NB4 (cell line): ENCODE results near the gene SCFD1.
"Not testable (repeated sequence)": the region's sequence is repeated elsewhere in the genome, so short reads cannot be mapped to it uniquely, and the experiment has no call there.

Source experiments
- DNase-seq: peaks from one replicate; pipeline ENCODE4 v3.0.0; 2010; ENCODE audit warnings: low read depth
- H3K4me3 ChIP-seq: one replicate; pipeline ENCODE4 v1.5.1; 2011; ENCODE audit warnings: mild to moderate bottlenecking, low read depth, low read length, moderate library complexity
- MYC ChIP-seq: IDR thresholded peaks from 2 replicates; pipeline ENCODE4 v1.6.1; 2011; ENCODE audit warnings: low read depth, low read length
- POLR2A ChIP-seq: IDR thresholded peaks from 2 replicates; pipeline ENCODE4 v1.6.1; 2011; ENCODE audit warnings: mild to moderate bottlenecking; ENCODE audit not compliant: insufficient read length; ENCODE audit errors: extremely low read depth
- TF ChIP-seq, protein P1 (sequence below): IDR thresholded peaks from one replicate; pipeline ENCODE4 v1.5.1; 2012; ENCODE audit warnings: low read depth, low read length
- TF ChIP-seq, protein P2 (sequence below): IDR thresholded peaks from 2 replicates; pipeline ENCODE4 v1.6.1; 2011; ENCODE audit warnings: low read depth, low read length

The SCFD1 gene

DNA sequence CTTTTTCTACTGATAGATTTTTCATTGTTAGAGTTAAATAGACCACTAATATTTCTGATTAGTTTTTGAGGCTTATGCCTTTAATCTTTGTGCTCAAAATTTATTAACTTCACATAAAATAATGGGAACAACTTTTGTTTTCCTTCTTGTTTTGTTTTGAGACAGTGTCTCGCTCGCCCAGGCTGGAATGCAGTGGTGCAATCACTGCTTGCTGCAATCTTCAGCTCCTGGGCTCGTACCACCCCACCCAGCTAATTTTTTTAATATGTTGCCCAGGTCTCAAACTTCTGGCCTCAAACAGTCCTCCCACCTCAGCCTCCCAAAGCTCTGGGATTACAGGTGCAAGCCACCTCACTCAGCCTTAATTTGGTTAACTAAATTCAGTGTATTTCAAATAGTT lies 16.8 kb downstream of the SCFD1 start:
- TF ChIP-seq, protein P1, sequence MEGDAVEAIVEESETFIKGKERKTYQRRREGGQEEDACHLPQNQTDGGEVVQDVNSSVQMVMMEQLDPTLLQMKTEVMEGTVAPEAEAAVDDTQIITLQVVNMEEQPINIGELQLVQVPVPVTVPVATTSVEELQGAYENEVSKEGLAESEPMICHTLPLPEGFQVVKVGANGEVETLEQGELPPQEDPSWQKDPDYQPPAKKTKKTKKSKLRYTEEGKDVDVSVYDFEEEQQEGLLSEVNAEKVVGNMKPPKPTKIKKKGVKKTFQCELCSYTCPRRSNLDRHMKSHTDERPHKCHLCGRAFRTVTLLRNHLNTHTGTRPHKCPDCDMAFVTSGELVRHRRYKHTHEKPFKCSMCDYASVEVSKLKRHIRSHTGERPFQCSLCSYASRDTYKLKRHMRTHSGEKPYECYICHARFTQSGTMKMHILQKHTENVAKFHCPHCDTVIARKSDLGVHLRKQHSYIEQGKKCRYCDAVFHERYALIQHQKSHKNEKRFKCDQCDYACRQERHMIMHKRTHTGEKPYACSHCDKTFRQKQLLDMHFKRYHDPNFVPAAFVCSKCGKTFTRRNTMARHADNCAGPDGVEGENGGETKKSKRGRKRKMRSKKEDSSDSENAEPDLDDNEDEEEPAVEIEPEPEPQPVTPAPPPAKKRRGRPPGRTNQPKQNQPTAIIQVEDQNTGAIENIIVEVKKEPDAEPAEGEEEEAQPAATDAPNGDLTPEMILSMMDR: no peak
- no peak for TF ChIP-seq MYC
- H3K4me3 ChIP-seq: no peak overlapping the region
- DNase-seq: no peak

DNA sequence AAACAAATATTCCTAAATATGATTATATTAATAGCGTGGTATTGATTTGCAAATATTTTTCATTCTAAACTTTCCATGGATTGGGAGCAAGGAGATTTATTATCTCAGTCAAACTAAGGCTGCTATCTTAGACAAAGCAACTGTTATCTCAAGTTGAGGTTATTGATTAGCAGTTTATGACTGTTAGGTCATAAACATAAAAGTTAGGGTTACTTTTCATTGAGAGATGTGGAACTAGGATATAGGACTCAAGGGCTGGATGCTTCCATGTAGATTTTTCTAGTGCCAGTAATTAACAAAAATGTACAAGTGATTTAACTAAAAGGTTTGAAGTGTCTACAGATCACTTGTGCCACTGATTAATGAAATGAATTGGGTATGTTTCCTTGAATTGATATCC lies 19.1 kb downstream of the SCFD1 start:
- TF ChIP-seq, protein P2, sequence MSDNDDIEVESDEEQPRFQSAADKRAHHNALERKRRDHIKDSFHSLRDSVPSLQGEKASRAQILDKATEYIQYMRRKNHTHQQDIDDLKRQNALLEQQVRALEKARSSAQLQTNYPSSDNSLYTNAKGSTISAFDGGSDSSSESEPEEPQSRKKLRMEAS: no peak
- TF ChIP-seq POLR2A (no peak), MYC (no peak)
- TF ChIP-seq, protein P1: no peak
- H3K4me3 ChIP-seq: no peak overlapping the region
- DNase-seq: no peak

DNA sequence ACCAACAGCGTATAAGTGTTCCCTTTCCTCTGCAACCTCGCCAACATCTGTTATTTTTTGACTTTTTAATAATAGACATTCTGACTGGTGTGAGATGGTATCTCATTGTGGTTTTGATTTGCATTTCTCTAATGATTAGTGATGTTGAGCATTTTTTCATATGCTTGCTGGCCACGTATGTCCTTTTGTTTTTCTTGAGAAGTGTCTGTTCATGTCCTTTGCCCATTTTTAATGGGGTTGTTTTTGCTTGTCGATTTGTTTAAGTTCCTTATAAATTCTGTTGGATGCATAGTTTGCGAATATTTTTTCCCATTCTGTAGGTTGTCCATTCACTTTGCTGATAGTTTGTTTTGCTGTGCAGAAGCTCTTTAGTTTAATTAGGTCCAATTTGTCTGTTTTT lies 22.3 kb downstream of the SCFD1 start:
- not testable (repeated sequence) for DNase-seq, H3K4me3 ChIP-seq

DNA sequence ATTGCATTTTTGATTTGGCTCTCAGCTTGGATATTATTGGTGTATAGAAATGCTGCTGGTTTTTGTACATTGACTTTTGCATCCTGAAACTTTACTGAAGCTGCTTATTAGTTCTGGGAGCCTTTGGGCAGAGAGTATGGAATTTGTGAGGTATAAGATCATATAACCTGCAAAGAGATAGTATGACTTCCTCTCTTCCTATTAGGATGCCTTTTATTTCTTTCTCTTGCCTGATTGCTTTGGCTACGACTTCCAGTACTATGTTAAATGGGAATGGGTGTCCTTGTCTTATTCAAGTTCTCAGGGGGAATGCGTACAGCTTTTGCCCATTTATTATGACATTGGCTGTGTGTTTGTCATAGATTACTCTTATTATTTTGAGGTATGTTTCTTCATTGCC lies 23.5 kb downstream of the SCFD1 start:
- H3K4me3 ChIP-seq: no peak overlapping the region
- TF ChIP-seq POLR2A (no peak), MYC (no peak)
- TF ChIP-seq, protein P2: no peak
- TF ChIP-seq, protein P1: no peak
- DNase-seq: no peak

DNA sequence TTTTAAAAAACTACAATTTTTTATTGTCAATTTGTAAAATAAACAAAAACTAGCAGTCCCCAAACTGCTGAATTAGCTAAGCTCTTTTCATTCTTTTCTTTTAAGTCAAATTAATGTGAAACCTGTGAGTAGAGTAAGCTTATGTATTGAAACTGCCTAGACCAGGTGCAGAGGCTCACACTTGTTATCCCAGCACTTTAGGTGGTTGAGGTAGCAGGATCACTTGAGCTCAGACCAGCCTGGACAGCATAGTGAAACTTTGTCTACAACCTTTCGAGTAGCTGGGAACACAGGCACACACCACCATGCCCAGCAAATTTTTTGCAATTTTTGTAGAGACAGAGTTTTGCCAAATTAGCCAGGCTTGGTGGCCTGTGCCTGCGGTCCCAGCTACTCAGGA lies 26.4 kb downstream of the SCFD1 start:
- TF ChIP-seq, protein P1: no peak
- TF ChIP-seq POLR2A (no peak), MYC (no peak)
- TF ChIP-seq, protein P2: no peak
- no peak for DNase-seq
- H3K4me3 ChIP-seq: no peak overlapping the region

DNA sequence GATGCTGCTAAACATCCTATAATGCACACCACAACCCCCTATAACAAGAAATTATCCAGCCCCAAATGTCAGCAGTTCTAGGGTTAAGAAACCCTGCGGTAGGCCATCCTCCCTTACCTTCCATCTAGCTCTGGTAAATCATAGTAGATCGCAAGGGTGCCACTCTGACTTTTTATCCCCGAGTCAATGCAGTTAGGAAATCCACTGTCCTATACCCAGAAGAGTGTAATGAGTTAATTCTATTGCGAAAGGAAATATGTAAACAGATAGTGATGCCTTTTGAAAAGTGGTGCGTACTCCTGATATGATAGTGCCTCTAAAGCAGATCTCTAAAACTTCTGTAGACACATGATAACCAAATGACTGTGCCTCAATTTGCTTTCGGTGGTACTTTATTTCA lies 29.8 kb downstream of the SCFD1 start:
- no peak overlapping the region for H3K4me3 ChIP-seq
- TF ChIP-seq, protein P1: no peak
- TF ChIP-seq, protein P2: no peak
- TF ChIP-seq MYC (no peak), POLR2A (no peak)
- DNase-seq: no peak

DNA sequence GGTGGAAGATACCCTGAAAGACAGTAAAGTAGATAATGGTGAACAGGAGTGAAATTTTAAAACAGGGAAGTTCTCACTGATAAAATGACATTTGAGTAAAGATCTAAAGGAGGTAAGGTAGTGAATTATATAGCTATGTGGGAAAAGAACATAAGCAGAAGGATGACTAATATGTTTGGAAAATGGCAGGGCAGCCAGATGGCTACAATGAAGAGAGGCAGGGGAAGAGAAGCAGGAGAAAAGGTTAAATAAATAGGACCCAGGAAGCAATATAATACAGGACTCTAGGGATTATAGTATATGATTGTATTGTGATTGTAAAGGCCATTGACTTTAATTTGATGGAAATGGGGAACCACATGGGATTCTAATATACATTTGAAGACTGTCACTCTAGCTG lies 33.0 kb downstream of the SCFD1 start:
- no peak overlapping the region for H3K4me3 ChIP-seq
- DNase-seq: no peak
- TF ChIP-seq POLR2A (no peak), MYC (no peak)
- TF ChIP-seq, protein P2: no peak
- TF ChIP-seq, protein P1: no peak
